ENCODE measurements around the gene EEA1. TPM values are rescaled to one million over a fixed set of nuclear protein-coding genes. Genes with fewer than 3 reads are reported as not detected.

Gene EEA1
- total and polyA plus RNA-seq, 12 donors, result 2.5 to 36.9 (median 21.4) TPM

DNA sequence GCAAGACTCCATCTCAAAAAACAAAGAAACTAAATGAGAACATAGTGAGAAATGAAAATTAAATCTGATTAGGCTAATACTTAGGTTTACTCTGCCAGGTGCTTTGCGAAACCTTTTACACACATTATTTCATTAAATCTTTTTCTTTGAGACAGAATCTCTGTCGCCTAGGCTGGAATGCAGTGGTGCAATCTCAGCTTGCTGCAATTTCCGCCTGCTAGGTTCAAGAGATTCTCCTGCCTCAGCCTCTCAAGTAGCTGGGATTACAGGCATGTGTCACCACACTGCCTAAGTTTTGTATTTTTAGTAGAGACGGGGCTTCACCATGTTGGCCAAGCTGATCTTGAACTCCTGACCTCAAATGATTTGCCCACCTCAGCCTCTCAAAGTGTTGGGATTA, 21.9 kb upstream of the EEA1 start:
- Histone ChIP-seq H3K27me3 (no peaks in the 10 kb centered on the region), H3K27ac (no peak overlapping the region), H3K4me1 (replicated peaks in 1 of 2) (no peaks in the 10 kb centered on the region), H3K36me3 (replicated peaks in 1 of 2) (no peaks in the 10 kb centered on the region), H3K9me3 (replicated peaks in 1 of 3) (peaks cover 0 to 7% (median 0%) of the 10 kb centered on the region in 3 donors), H3K4me3 (no peak overlapping the region)
- WGBS, 4 donors, result 77 to 94% (median 85%) methylated on average over 4 of the region's 4 CpGs
- TF ChIP-seq, protein P1, sequence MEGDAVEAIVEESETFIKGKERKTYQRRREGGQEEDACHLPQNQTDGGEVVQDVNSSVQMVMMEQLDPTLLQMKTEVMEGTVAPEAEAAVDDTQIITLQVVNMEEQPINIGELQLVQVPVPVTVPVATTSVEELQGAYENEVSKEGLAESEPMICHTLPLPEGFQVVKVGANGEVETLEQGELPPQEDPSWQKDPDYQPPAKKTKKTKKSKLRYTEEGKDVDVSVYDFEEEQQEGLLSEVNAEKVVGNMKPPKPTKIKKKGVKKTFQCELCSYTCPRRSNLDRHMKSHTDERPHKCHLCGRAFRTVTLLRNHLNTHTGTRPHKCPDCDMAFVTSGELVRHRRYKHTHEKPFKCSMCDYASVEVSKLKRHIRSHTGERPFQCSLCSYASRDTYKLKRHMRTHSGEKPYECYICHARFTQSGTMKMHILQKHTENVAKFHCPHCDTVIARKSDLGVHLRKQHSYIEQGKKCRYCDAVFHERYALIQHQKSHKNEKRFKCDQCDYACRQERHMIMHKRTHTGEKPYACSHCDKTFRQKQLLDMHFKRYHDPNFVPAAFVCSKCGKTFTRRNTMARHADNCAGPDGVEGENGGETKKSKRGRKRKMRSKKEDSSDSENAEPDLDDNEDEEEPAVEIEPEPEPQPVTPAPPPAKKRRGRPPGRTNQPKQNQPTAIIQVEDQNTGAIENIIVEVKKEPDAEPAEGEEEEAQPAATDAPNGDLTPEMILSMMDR (IDR thresholded peaks at IDR 0.05), result no peak
- no peak for TF ChIP-seq POLR2A (IDR thresholded peaks at IDR 0.05)
- DNase-seq, result no peak
- intact Hi-C loops (cut with DNase I), result no loop called here

DNA sequence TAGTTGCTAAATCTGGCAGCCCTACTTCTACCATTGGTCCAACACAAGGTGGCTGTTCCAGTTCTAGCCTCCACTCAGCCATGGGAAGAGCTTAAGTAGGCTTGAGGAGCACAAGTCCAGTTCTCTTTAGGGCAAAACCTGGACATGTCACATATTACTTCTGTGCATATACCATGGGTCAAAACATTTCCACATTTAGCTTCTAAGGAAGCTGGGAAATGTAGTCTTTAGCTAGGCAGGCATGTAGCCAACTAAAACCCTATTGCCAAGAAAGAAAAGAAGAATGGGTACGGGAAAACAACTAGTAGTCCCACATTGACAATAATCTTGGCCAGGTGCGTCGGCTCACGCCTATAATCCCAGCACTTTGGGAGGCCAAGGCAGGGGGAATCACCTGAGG, 20.9 kb upstream of the EEA1 start:
- intact Hi-C loops (cut with DNase I), result no loop called here
- no peak for TF ChIP-seq POLR2A (IDR thresholded peaks at IDR 0.05)
- TF ChIP-seq, protein P1 (IDR thresholded peaks at IDR 0.05), result no peak

DNA sequence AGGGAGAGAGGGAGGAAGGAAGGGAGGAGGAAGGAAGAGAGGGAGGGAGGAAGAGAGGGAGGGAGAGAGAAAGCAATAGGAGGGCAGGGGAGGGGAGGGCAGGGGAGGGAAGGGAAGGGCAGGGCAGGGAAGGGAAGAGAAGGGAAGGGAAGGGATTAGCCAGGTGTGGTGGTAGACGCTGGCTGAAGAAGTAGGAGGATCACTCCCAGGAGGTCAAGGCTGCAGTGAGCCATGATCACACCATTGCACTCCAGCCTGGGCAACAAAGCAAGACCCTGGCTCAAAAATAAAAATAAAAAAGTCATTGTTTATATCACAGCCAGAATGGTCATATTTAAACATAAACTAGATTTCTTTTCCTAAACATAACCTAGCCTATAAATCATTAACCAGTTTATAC, 20.4 kb upstream of the EEA1 start:
- Histone ChIP-seq H3K4me1 (replicated peaks in 1 of 2) (no peaks in the 10 kb centered on the region), H3K4me3 (no peak overlapping the region), H3K27ac (no peak overlapping the region), H3K36me3 (replicated peaks in 1 of 2) (no peaks in the 10 kb centered on the region), H3K9me3 (replicated peaks in 1 of 3) (peaks cover 0 to 7% (median 0%) of the 10 kb centered on the region in 3 donors), H3K27me3 (no peaks in the 10 kb centered on the region)
- WGBS, 4 donors, result 69 to 86% (median 79%) methylated on average over 1 of the region's 1 CpG
- no peak for TF ChIP-seq POLR2A (IDR thresholded peaks at IDR 0.05)
- TF ChIP-seq, protein P1 (IDR thresholded peaks at IDR 0.05), result no peak
- intact Hi-C loops (cut with DNase I), result no loop called here
- no peak for DNase-seq

More for the DNA sequence above, 20.9 kb upstream of the EEA1 start:
- 68 to 92% (median 84%) methylated on average over 4 of the region's 4 CpGs for WGBS, 4 donors
- Histone ChIP-seq H3K27ac (no peak overlapping the region), H3K4me1 (replicated peaks in 1 of 2) (no peaks in the 10 kb centered on the region), H3K27me3 (no peaks in the 10 kb centered on the region), H3K9me3 (replicated peaks in 1 of 3) (peaks cover 0 to 7% (median 0%) of the 10 kb centered on the region in 3 donors), H3K4me3 (no peak overlapping the region), H3K36me3 (replicated peaks in 1 of 2) (no peaks in the 10 kb centered on the region)
- DNase-seq, result no peak

DNA sequence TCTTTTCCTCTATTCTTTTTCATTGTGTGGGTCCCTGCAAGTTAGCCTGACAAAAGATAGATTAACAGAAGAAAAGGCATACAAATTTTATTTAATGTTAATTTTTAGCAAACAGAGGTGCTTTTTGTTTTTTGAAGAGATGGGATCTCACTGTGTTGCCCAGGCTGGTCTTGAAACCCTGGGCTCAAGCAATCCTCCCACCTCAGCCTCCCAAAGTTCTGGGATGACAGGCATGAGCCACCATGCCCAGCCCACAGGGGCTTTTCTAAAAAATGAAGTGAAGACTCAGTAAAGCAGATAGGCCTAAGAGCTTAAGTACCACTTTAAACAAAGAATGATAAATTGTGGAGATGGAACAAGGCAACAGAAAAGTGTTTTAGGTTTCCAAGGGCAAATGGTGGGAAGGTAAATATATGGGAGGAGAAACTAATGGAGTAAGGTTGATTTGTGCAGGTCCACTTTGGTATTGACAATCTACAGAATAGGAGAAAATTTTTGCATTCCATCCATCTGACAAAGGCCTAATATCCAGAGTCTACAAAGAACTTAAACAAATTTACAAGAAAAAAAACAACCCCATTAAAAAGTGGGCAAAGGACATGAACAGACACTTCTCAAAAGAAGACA, 18.6 kb upstream of the EEA1 start:
- intact Hi-C loops (cut with DNase I), result no loop called here
- no peak overlapping the region for H3K27ac ChIP-seq
- no peak for DNase-seq
- H3K36me3 ChIP-seq (replicated peaks in 1 of 2), result no peaks in the 10 kb centered on the region
- TF ChIP-seq, protein P1 (IDR thresholded peaks at IDR 0.05), result no peak
- no peak for TF ChIP-seq POLR2A (IDR thresholded peaks at IDR 0.05)
- no peaks in the 10 kb centered on the region for H3K9me3 ChIP-seq (replicated peaks in 1 of 3)
- H3K27me3 ChIP-seq, result no peaks in the 10 kb centered on the region
- H3K4me3 ChIP-seq, result no peak overlapping the region
- H3K4me1 ChIP-seq (replicated peaks in 1 of 2), result peaks cover 0 to 4% of the 10 kb centered on the region in 2 donors
